Neutrophil (primary cell): Measurements from ENCODE around the gene PADI1.

ENCODE experiments used
- H3K27ac ChIP-seq: fragments of 200-600 bp; sonication (generic); 2 replicates; pipeline ENCODE4 v1.5.1; 2016; ENCODE audit warnings: mild to moderate bottlenecking, moderate library complexity
- H3K27me3 ChIP-seq: fragments of 200-600 bp; sonication (generic); 2 replicates; pipeline ENCODE4 v1.6.0; 2016; ENCODE audit warnings: mild to moderate bottlenecking
- H3K36me3 ChIP-seq: fragments of 200-600 bp; sonication (generic); 2 replicates; pipeline ENCODE4 v1.5.1; 2017
- H3K4me1 ChIP-seq, 2 experiments: fragments of 200-600 bp in 1 of 2; sonication (generic) in 1 of 2; 1 replicate in 1 of 2; 2 replicates in 1 of 2; pipeline versions ENCODE4 v1.5.1 to v1.6.1; 2013 to 2016; ENCODE audit warnings: low read depth in 1 of 2, low read length in 1 of 2, mild to moderate bottlenecking in 1 of 2, moderate library complexity in 1 of 2; ENCODE audit not compliant: control insufficient read depth in 1 of 2, insufficient read depth in 1 of 2
- H3K4me3 ChIP-seq, 2 experiments: fragments of 200-600 bp in 1 of 2; sonication (generic) in 1 of 2; 1 replicate in 1 of 2; 2 replicates in 1 of 2; pipeline ENCODE4 v1.5.1; 2013 to 2016; ENCODE audit warnings: low read depth in 1 of 2, low read length in 1 of 2, mild to moderate bottlenecking in 1 of 2, moderate library complexity in 1 of 2
- H3K9me3 ChIP-seq: fragments of 200-600 bp; sonication (generic); 2 replicates; pipeline ENCODE4 v1.5.1; 2016
- TF ChIP-seq, protein P1 (sequence below): fragments of 200-600 bp; sonication (generic); IDR thresholded peaks from 2 replicates; pipeline ENCODE4 v1.5.1; 2016; ENCODE audit warnings: antibody characterized with exemption

The PADI1 gene

DNA sequence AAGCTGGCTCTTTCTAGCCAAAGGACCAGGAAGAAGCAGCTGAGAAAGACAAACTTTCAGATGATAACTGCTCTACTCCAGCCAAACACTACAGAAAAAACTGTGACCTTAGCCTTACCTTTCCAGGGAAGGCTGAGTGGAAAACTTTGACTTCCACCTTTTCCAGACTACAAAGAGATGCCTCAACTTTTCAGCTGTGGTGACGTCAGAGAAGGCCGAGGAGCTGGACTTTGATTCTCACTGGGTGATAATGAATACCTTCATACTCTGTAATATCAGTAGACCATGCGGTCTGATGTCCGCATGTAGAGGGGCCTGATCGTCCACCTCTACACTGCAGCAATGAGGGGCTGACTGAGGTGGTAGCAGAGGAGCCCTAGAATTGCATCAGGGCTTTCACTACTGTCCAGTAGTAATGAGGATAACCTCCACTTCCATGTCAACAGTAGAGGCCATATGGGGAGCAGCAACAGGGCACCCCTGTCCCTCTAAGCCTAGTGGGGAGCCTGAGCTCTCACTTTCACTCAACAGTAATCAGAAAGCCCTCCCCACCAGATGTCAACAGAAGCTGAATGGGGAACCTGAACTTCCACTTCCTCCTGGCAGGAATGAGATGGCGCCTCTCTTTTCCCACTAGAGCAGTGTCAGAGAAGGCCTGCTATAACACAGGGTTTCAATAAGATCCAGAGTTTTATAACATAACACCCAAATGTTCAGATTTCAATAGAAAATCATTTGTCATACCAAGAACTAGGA lies 28.4 kb upstream of the PADI1 start:
- TF ChIP-seq, protein P1, sequence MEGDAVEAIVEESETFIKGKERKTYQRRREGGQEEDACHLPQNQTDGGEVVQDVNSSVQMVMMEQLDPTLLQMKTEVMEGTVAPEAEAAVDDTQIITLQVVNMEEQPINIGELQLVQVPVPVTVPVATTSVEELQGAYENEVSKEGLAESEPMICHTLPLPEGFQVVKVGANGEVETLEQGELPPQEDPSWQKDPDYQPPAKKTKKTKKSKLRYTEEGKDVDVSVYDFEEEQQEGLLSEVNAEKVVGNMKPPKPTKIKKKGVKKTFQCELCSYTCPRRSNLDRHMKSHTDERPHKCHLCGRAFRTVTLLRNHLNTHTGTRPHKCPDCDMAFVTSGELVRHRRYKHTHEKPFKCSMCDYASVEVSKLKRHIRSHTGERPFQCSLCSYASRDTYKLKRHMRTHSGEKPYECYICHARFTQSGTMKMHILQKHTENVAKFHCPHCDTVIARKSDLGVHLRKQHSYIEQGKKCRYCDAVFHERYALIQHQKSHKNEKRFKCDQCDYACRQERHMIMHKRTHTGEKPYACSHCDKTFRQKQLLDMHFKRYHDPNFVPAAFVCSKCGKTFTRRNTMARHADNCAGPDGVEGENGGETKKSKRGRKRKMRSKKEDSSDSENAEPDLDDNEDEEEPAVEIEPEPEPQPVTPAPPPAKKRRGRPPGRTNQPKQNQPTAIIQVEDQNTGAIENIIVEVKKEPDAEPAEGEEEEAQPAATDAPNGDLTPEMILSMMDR: no peak
- H3K27ac ChIP-seq: peak overlapping the region; percentile 70
- peak overlapping the region in 1 of 2 experiments; percentile 14 for H3K4me3 ChIP-seq
- peaks cover 22 to 24% of the 10 kb centered on the region in 2 experiments for H3K4me1 ChIP-seq
- H3K9me3 ChIP-seq: no peaks in the 10 kb centered on the region
- H3K36me3 ChIP-seq: no peaks in the 10 kb centered on the region
- no peaks in the 10 kb centered on the region for H3K27me3 ChIP-seq

DNA sequence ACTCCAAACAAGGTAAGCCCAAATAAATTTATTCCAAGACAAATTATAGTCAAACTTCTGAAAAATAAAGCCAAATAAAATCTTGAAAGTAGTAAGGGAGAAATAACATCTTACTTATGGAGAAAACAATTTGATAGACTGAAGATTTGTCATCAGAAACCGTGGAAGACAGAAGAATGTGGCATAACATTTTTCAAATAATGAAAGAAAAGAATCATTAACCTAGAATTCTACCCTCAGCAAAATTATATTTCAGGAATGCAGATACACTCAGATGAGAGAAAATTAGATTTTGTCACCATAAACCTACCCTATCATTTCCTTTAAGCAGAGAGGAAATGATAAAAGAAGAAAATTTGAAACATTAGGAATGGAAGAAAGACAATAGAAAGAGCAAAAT lies 27.3 kb upstream of the PADI1 start:
- no peak overlapping the region for H3K4me3 ChIP-seq
- no peaks in the 10 kb centered on the region for H3K27me3 ChIP-seq
- no peaks in the 10 kb centered on the region for H3K36me3 ChIP-seq
- TF ChIP-seq, protein P1: no peak
- H3K27ac ChIP-seq: no peak overlapping the region
- H3K4me1 ChIP-seq: peaks cover 34 to 36% of the 10 kb centered on the region in 2 experiments
- H3K9me3 ChIP-seq: no peaks in the 10 kb centered on the region

- Histone ChIP-seq H3K36me3 (no peaks in the 10 kb centered on the region), H3K27ac (peak overlapping the region; percentile 89), H3K4me3 (peak overlapping the region; percentile 27 to 43), H3K4me1 (peaks cover 32 to 43% of the 10 kb centered on the region in 2 experiments), H3K9me3 (no peaks in the 10 kb centered on the region), H3K27me3 (no peaks in the 10 kb centered on the region)
- TF ChIP-seq, protein P1: no peak
Measured at GRCh38 chr1:17181781-17182464, 23.0 kb upstream of the PADI1 start.

DNA sequence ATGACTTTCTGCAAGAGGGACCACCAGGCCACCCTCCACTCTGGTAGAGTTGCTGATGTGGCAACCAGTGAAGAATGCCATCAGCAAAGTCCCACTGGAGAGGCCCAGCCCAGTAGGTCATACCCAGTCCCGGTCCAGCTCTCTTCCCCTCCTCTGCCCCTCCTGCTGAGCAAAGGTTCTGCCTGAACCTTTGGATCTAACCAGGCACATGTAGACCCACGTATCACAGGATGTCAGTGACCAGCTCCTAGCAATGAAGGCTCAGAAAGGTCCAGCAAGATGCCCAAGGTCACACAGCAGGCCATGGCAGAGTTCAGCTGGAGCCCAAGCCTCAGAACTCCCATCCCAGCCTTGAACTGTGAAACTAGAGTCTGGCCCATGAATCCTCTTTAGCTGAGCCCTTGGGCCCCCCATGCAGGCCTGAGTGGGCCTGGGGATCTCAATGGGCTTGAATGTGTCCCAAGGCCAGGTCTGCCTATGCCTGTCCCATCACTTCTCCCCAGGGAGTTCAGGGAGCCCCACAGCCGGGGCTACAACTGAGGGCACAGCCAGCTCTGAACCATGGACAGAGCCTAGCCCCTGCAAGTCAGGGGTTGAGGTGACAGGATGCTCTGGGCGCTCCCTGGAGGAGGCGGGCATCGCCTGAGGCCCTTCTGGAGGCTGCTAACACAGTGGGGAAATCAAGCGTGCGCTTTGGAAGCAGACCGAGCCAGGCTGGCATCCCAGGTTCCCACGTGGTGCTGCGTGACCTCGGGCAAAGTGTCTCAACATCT lies 21.4 kb upstream of the PADI1 start:
- H3K4me1 ChIP-seq: peaks cover 30 to 40% of the 10 kb centered on the region in 2 experiments
- H3K36me3 ChIP-seq: no peaks in the 10 kb centered on the region
- no peaks in the 10 kb centered on the region for H3K27me3 ChIP-seq
- no peaks in the 10 kb centered on the region for H3K9me3 ChIP-seq
- H3K4me3 ChIP-seq: no peak overlapping the region
- H3K27ac ChIP-seq: no peak overlapping the region
- TF ChIP-seq, protein P1: no peak

DNA sequence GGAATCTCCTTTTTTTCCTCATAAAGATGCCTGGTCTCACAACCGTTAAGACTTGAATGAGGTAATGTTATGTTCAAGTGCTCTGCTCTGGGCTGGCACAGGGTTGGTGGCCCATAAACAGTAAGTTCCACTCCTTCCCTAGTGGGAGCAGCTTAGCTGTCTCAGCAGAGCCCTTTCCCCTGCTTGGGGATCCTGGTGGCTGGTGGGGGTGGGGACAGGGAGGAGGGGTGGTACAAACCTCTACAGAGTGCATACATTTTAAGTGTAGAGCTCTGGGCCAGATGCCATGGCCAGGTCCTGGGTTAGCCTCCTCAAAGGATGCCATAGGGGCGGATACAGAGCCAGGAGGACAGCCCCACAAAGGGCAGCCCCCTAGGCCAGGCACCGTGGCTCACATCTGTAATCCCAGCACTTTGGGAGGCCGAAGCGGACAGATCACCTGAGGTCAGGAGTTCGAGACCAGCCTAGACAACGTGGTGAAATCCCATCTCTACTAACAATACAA lies 20.7 kb upstream of the PADI1 start:
- Histone ChIP-seq H3K4me3 (no peak overlapping the region), H3K36me3 (no peaks in the 10 kb centered on the region), H3K4me1 (peaks cover 30 to 40% of the 10 kb centered on the region in 2 experiments), H3K27ac (no peak overlapping the region), H3K9me3 (no peaks in the 10 kb centered on the region), H3K27me3 (no peaks in the 10 kb centered on the region)
- TF ChIP-seq, protein P1: no peak
